Measurements from ENCODE around the gene MTERF4.

- no peak for TF ChIP-seq ZNF296 (CRISPR knock-in tag; conservative IDR thresholded peaks at IDR 0.05)
- TF ChIP-seq ZBTB49 (CRISPR knock-in tag; IDR thresholded peaks at IDR 0.05; ENCODE audit: borderline replicate concordance): no peak
- TF ChIP-seq CTCF (CRISPR knock-in tag; IDR thresholded peaks at IDR 0.05): no peak
- no peak for TF ChIP-seq POLR2A (IDR thresholded peaks at IDR 0.05; ENCODE audit: insufficient read depth in 1 of 2, low read depth in 2 of 2, low read length in 2 of 2)
- TF ChIP-seq E2F1 (CRISPR knock-in tag; IDR thresholded peaks at IDR 0.05): no peak
- TF ChIP-seq ZSCAN29 (CRISPR knock-in tag; conservative IDR thresholded peaks at IDR 0.05): no peak
These were observed 7.4 kb upstream of the MTERF4 start for GRCh38 chr2:241109210-241110088.
